ENCODE results near the gene CABP4.

The CABP4 gene

GRCh38 chr11:67486481-67487195 is 31.5 kb downstream of the CABP4 start:
- in situ Hi-C loops (cut with HindIII; ENCODE audit: low pct_ligation_motif_present, low sequenced_read_pairs) = no loop called here
- H3K4me3 ChIP-seq (ENCODE audit: low read depth, low read length) = no peak overlapping the region
- no peak for TF ChIP-seq CTCF (IDR thresholded peaks at IDR 0.05; ENCODE audit: low read depth, low read length, missing control alignments)

GRCh38 chr11:67489203-67489884 is 34.2 kb downstream of the CABP4 start:
- in situ Hi-C loops (cut with HindIII; ENCODE audit: low pct_ligation_motif_present, low sequenced_read_pairs) = no loop called here
- no peak for TF ChIP-seq CTCF (IDR thresholded peaks at IDR 0.05; ENCODE audit: low read depth, low read length, missing control alignments)

More at GRCh38 chr11:67486481-67487195, 31.5 kb downstream of the CABP4 start:
- Histone ChIP-seq H3K36me3 (replicated peaks) (peaks cover 21% of the 10 kb centered on the region), H3K27ac (no peak overlapping the region), H3K27me3 (replicated peaks) (no peaks in the 10 kb centered on the region)
- no peak for DNase-seq

GRCh38 chr11:67489885-67490726 is 35.0 kb downstream of the CABP4 start:
- in situ Hi-C loops (cut with HindIII; ENCODE audit: low pct_ligation_motif_present, low sequenced_read_pairs) = no loop called here
- no peaks in the 10 kb centered on the region for H3K27me3 ChIP-seq (replicated peaks)
- no peak overlapping the region for H3K27ac ChIP-seq
- no peak for TF ChIP-seq CTCF (IDR thresholded peaks at IDR 0.05; ENCODE audit: low read depth, low read length, missing control alignments)
- DNase-seq = no peak
- no peak overlapping the region for H3K4me3 ChIP-seq (ENCODE audit: low read depth, low read length)
- H3K36me3 ChIP-seq (replicated peaks) = peaks cover 49% of the 10 kb centered on the region

More at GRCh38 chr11:67489203-67489884, 34.2 kb downstream of the CABP4 start:
- Histone ChIP-seq H3K4me3 (ENCODE audit: low read depth, low read length) (no peak overlapping the region), H3K27me3 (replicated peaks) (no peaks in the 10 kb centered on the region), H3K36me3 (replicated peaks) (peaks cover 45% of the 10 kb centered on the region), H3K27ac (no peak overlapping the region)
- no peak for DNase-seq

- Histone ChIP-seq H3K4me3 (ENCODE audit: low read depth, low read length) (no peak overlapping the region), H3K36me3 (replicated peaks) (peaks cover 55% of the 10 kb centered on the region), H3K27me3 (replicated peaks) (no peaks in the 10 kb centered on the region), H3K27ac (no peak overlapping the region)
- in situ Hi-C loops (cut with HindIII; ENCODE audit: low pct_ligation_motif_present, low sequenced_read_pairs) = no loop called here
- no peak for TF ChIP-seq CTCF (IDR thresholded peaks at IDR 0.05; ENCODE audit: low read depth, low read length, missing control alignments)
- no peak for DNase-seq
Observed at GRCh38 chr11:67490727-67491065, 35.5 kb downstream of the CABP4 start.

- no peak overlapping the region for H3K27ac ChIP-seq
- peaks cover 63% of the 10 kb centered on the region for H3K36me3 ChIP-seq (replicated peaks)
- H3K27me3 ChIP-seq (replicated peaks) = no peaks in the 10 kb centered on the region
- DNase-seq = no peak
- H3K4me3 ChIP-seq (ENCODE audit: low read depth, low read length) = no peak overlapping the region
- in situ Hi-C loops (cut with HindIII; ENCODE audit: low pct_ligation_motif_present, low sequenced_read_pairs) = no loop called here
- no peak for TF ChIP-seq CTCF (IDR thresholded peaks at IDR 0.05; ENCODE audit: low read depth, low read length, missing control alignments)
Observed at GRCh38 chr11:67491276-67492068, 36.3 kb downstream of the CABP4 start.
